Esophagus muscularis mucosa (tissue), 4 donors: ENCODE measurements around the gene RNF130. TPM values are rescaled to one million over a fixed set of nuclear protein-coding genes. Genes with fewer than 3 reads are reported as not detected.
"Not testable (repeated sequence)": the region's sequence is repeated elsewhere in the genome, so short reads cannot be mapped to it uniquely, and the experiment has no call there.

Experiments
- DNase-seq: peaks from one replicate; pipeline ENCODE4 v3.0.0-alpha.2; 2017; ENCODE audit errors: extremely low spot score
- H3K27ac ChIP-seq, 4 donors: fragments of 200-600 bp; sonication (generic); replicated peaks in 1 of 4; 1 replicate in 3 of 4; 2 replicates in 1 of 4; pipeline ENCODE4 v1.5.1; 2016 to 2019; ENCODE audit warnings: mild to moderate bottlenecking in 1 of 4
- H3K27me3 ChIP-seq, 4 donors: fragments of 200-600 bp; sonication (generic); one replicate each; pipeline versions ENCODE4 v1.5.1 to v1.6.0; 2016 to 2019
- H3K36me3 ChIP-seq, 4 donors: fragments of 200-600 bp; sonication (generic); one replicate each; pipeline ENCODE4 v1.5.1; 2016 to 2019
- H3K4me1 ChIP-seq, 4 donors: fragments of 200-600 bp; sonication (generic); one replicate each; pipeline ENCODE4 v1.5.1; 2016 to 2019
- H3K4me3 ChIP-seq, 4 donors: fragments of 200-600 bp; sonication (generic); 1 replicate in 2 of 4; 2 replicates in 2 of 4; pipeline ENCODE4 v1.5.1; 2016 to 2019; ENCODE audit warnings: mild to moderate bottlenecking in 4 of 4, moderate library complexity in 1 of 4
- H3K9me3 ChIP-seq, 4 donors: fragments of 200-600 bp; sonication (generic); 1 replicate in 3 of 4; 2 replicates in 1 of 4; pipeline ENCODE4 v1.5.1; 2016 to 2019
- CTCF ChIP-seq, 3 experiments: fragments of 200-600 bp in 2 of 3; fragments of 450-650 bp in 1 of 3; sonication (generic) in 2 of 3; IDR thresholded peaks; one replicate each; pipeline ENCODE4 v1.5.1; 2017 to 2019; ENCODE audit warnings: antibody characterized with exemption in 3 of 3, mild to moderate bottlenecking in 2 of 3, moderate library complexity in 1 of 3
- EP300 ChIP-seq: sonication (generic); formaldehyde crosslinking; IDR thresholded peaks from one replicate; pipeline ENCODE4 v1.6.1; 2017; ENCODE audit warnings: antibody characterized with exemption
- POLR2A ChIP-seq: fragments of 450-650 bp; IDR thresholded peaks from one replicate; pipeline ENCODE4 v1.6.1; 2017; ENCODE audit warnings: antibody characterized with exemption, moderate library complexity, mild to moderate bottlenecking, low read depth
- POLR2AphosphoS5 ChIP-seq, 2 donors: sonication (generic); formaldehyde crosslinking; IDR thresholded peaks; one replicate each; pipeline ENCODE4 v1.6.1; 2017; ENCODE audit warnings: antibody characterized with exemption in 2 of 2
- WGBS: methylation state at CpG from one replicate; pipeline ENCODE4 v1.1.5; 2018; 5-methylcytosine and 5-hydroxymethylcytosine counted together
- intact Hi-C: fragments of 100-400 bp; cut with DNase I; formaldehyde crosslinking; loops from one replicate; pipeline ENCODE4 v1.15.1; 2023
- total RNA-seq, 4 donors: library from RNA; depleted of rRNA; stranded (reverse); fragments of >200 nt; gene quantifications; one replicate each; pipeline versions ENCODE4 v1.1.0 to v1.2.1, GENCODE V29; 2016

RNF130 gene
- total RNA-seq, 4 donors from 2014 or later: 98.4 to 136 (median 108) TPM

- peaks cover 0 to 5% (median 0%) of the 10 kb centered on the region in 4 donors for H3K9me3 ChIP-seq
- intact Hi-C loops: no loop called here
- no peak overlapping the region for H3K27ac ChIP-seq
- H3K27me3 ChIP-seq: no peaks in the 10 kb centered on the region
- 93% methylated on average over 1 of the region's 1 CpG for WGBS
- H3K4me3 ChIP-seq: no peak overlapping the region
- no peak for DNase-seq
- no peaks in the 10 kb centered on the region for H3K36me3 ChIP-seq
- TF ChIP-seq EP300 (no peak), CTCF (IDR thresholded peaks at IDR 0.05) (no peak), POLR2AphosphoS5 (IDR thresholded peaks at IDR 0.05) (no peak), POLR2A (no peak)
- no peaks in the 10 kb centered on the region for H3K4me1 ChIP-seq
These were observed 80.5 kb downstream of the RNF130 start for GRCh38 chr5:179991106-179991505.

- WGBS: 94% methylated on average over 8 of the region's 8 CpGs
- H3K36me3 ChIP-seq, H3K27ac ChIP-seq, DNase-seq, H3K4me3 ChIP-seq, H3K27me3 ChIP-seq, H3K4me1 ChIP-seq, intact Hi-C loops, H3K9me3 ChIP-seq: not testable (repeated sequence)
These were observed 81.0 kb downstream of the RNF130 start for GRCh38 chr5:179990525-179990924.

DNA sequence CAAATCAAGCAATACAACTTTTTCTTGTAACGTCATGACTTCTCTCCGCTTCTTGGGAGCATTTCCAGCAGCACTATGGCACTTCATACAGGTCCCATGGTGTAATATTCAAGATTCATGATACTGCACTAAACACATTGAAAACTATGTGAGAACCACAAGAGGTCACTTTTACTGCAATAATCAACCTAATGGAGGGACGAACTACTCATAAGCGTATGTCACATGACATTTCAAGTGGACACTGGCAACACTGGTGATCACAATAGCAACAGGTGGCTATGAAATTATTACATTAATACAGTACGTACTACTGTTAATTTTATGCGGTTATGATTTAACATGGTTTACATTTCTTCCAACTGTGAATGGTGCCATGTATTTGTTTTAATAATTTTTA, 85.2 kb downstream of the RNF130 start:
- no peak for DNase-seq
- intact Hi-C loops: loop anchor here (5.0 kb wide), 1 partner anchor 106 kb away; no protein-coding TSS in a partner anchor
- Histone ChIP-seq H3K9me3 (no peaks in the 10 kb centered on the region), H3K27ac (no peak overlapping the region), H3K27me3 (no peaks in the 10 kb centered on the region), H3K4me3 (no peak overlapping the region), H3K36me3 (no peaks in the 10 kb centered on the region), H3K4me1 (no peaks in the 10 kb centered on the region)
- WGBS: 61% methylated on average over 6 of the region's 6 CpGs
- TF ChIP-seq CTCF (IDR thresholded peaks at IDR 0.05) (peak in 2 of 3 experiments; percentile 13 to 38), POLR2AphosphoS5 (IDR thresholded peaks at IDR 0.05) (no peak)

DNA sequence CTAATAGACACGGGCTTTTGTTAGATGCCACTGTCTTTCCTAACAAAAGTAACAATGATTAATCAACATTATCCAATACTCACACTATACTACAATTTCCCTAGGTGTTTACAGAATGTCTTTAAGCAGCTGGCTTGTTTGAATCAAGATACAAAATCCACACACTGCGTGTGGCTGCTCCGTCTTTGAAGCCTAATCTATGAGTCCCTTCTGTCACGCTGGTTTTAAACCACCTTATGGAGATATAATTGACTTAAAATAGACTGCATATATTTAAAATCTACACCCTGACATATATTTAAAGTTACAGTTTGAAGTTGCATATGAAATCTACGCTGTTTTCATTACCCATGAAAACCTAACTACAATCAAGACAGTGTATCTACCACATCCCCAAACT, 89.9 kb downstream of the RNF130 start:
- Histone ChIP-seq H3K4me1 (no peaks in the 10 kb centered on the region), H3K4me3 (no peak overlapping the region), H3K27me3 (no peaks in the 10 kb centered on the region), H3K27ac (no peak overlapping the region), H3K9me3 (no peaks in the 10 kb centered on the region), H3K36me3 (peaks cover 11 to 42% (median 30%) of the 10 kb centered on the region in 4 donors)
- DNase-seq: no peak
- no peak for TF ChIP-seq POLR2AphosphoS5 (IDR thresholded peaks at IDR 0.05)
- no peak for TF ChIP-seq CTCF (IDR thresholded peaks at IDR 0.05)
- no peak for TF ChIP-seq POLR2A
- TF ChIP-seq EP300: no peak
- 76% methylated on average over 5 of the region's 5 CpGs for WGBS
- intact Hi-C loops: no loop called here

- H3K27ac ChIP-seq: no peak overlapping the region
- WGBS: 97% methylated on average over 7 of the region's 7 CpGs
- H3K4me3 ChIP-seq: no peak overlapping the region
- no peaks in the 10 kb centered on the region for H3K27me3 ChIP-seq
- H3K9me3 ChIP-seq: no peaks in the 10 kb centered on the region
- no peaks in the 10 kb centered on the region for H3K4me1 ChIP-seq
- DNase-seq: no peak
- intact Hi-C loops: no loop called here
- TF ChIP-seq POLR2AphosphoS5 (IDR thresholded peaks at IDR 0.05) (no peak), POLR2A (no peak), EP300 (no peak), CTCF (IDR thresholded peaks at IDR 0.05) (no peak)
- H3K36me3 ChIP-seq: peaks cover 15 to 51% (median 37%) of the 10 kb centered on the region in 4 donors
These were observed 90.8 kb downstream of the RNF130 start for GRCh38 chr5:179980767-179981166.
